ENCODE measurements around the gene NPNT. TPM values are rescaled to one million over a fixed set of nuclear protein-coding genes. Genes with fewer than 3 reads are reported as not detected.

NPNT gene
- total and polyA plus RNA-seq, 8 donors: 56.9 to 380 (median 100) TPM

GRCh38 chr4:105858466-105859040, 36.7 kb upstream of the NPNT start:
- Histone ChIP-seq H3K9me3 (peaks cover 0 to 33% of the 10 kb centered on the region in 2 donors), H3K27me3 (no peaks in the 10 kb centered on the region), H3K36me3 (no peaks in the 10 kb centered on the region), H3K27ac (peak overlapping the region in 1 of 2 donors; percentile 23), H3K4me3 (no peak overlapping the region), H3K4me1 (no peaks in the 10 kb centered on the region)
- ATAC-seq (no peak), DNase-seq (no peak)
- intact Hi-C loops (cut with DNase I): no loop called here
- TF ChIP-seq CTCF (IDR thresholded peaks at IDR 0.05): no peak

GRCh38 chr4:105859233-105859632, 36.0 kb upstream of the NPNT start:
- peaks cover 0 to 33% of the 10 kb centered on the region in 2 donors for H3K9me3 ChIP-seq
- no peak for TF ChIP-seq CTCF (IDR thresholded peaks at IDR 0.05)
- H3K27me3 ChIP-seq: no peaks in the 10 kb centered on the region
- intact Hi-C loops (cut with DNase I): no loop called here
- no peaks in the 10 kb centered on the region for H3K4me1 ChIP-seq
- no peak overlapping the region for H3K4me3 ChIP-seq
- ATAC-seq: peak; percentile 82
- H3K27ac ChIP-seq: peak overlapping the region; percentile 7 to 63
- H3K36me3 ChIP-seq: no peaks in the 10 kb centered on the region
- DNase-seq: no peak

GRCh38 chr4:105870963-105871362, 24.3 kb upstream of the NPNT start:
- intact Hi-C loops (cut with DNase I): no loop called here
- no peak overlapping the region for H3K4me3 ChIP-seq

GRCh38 chr4:105871997-105872396, 23.3 kb upstream of the NPNT start:
- no peak for ATAC-seq
- no peak overlapping the region for H3K27ac ChIP-seq
- no peaks in the 10 kb centered on the region for H3K36me3 ChIP-seq
- no peaks in the 10 kb centered on the region for H3K27me3 ChIP-seq
- no peak for TF ChIP-seq CTCF (IDR thresholded peaks at IDR 0.05)
- H3K9me3 ChIP-seq: no peaks in the 10 kb centered on the region
- no peak overlapping the region for H3K4me3 ChIP-seq
- no peak for DNase-seq
- intact Hi-C loops (cut with DNase I): no loop called here
- H3K4me1 ChIP-seq: no peaks in the 10 kb centered on the region

More at GRCh38 chr4:105870963-105871362, 24.3 kb upstream of the NPNT start:
- H3K4me1 ChIP-seq: no peaks in the 10 kb centered on the region
- no peaks in the 10 kb centered on the region for H3K36me3 ChIP-seq
- H3K27ac ChIP-seq: no peak overlapping the region
- no peak for DNase-seq
- no peak for ATAC-seq
- no peak for TF ChIP-seq CTCF (IDR thresholded peaks at IDR 0.05)
- H3K9me3 ChIP-seq: no peaks in the 10 kb centered on the region
- H3K27me3 ChIP-seq: no peaks in the 10 kb centered on the region

GRCh38 chr4:105875233-105875632, 20.0 kb upstream of the NPNT start:
- Histone ChIP-seq H3K9me3 (no peaks in the 10 kb centered on the region), H3K27me3 (no peaks in the 10 kb centered on the region), H3K4me3 (no peak overlapping the region), H3K36me3 (no peaks in the 10 kb centered on the region), H3K4me1 (no peaks in the 10 kb centered on the region), H3K27ac (no peak overlapping the region)
- ATAC-seq (no peak), DNase-seq (no peak)
- no peak for TF ChIP-seq CTCF (IDR thresholded peaks at IDR 0.05)
- intact Hi-C loops (cut with DNase I): no loop called here

Data from left lung (tissue), 10 donors.